ENCODE results near the gene B4GALT2. TPM values are rescaled to one million over a fixed set of nuclear protein-coding genes. Genes with fewer than 3 reads are reported as not detected.

Gene B4GALT2
- total and polyA plus RNA-seq, 2 donors (not counting 1 experiment from before 2014, with no cell fraction given) = 4.6 to 6.5 TPM

GRCh38 chr1:43930168-43930948 is 48.7 kb upstream of the B4GALT2 start:
- H3K27ac Mint-ChIP-seq = no peak overlapping the region

More at GRCh38 chr1:43930168-43930948, 48.7 kb upstream of the B4GALT2 start:
- H3K9me3 Mint-ChIP-seq (ENCODE audit: insufficient read depth) = no peaks in the 10 kb centered on the region
- Histone ChIP-seq H3K9me3 (ENCODE audit: control extremely low read depth in 1 of 3, control insufficient read depth in 2 of 3, insufficient read depth in 1 of 3, low read length in 2 of 3) (peaks cover 0 to 11% (median 0%) of the 10 kb centered on the region in 3 donors), H3K27me3 (replicated peaks in 1 of 4; ENCODE audit: control extremely low read depth in 1 of 4, control insufficient read depth in 3 of 4, insufficient read depth in 4 of 4, low read length in 3 of 4) (peaks cover 0 to 32% (median 19%) of the 10 kb centered on the region in 4 experiments), H3K4me2 (replicated peaks; ENCODE audit: low read depth, low read length, poor library complexity, severe bottlenecking) (no peak overlapping the region), H2AFZ (ENCODE audit: insufficient read depth, low read depth, low read length, poor library complexity, severe bottlenecking) (no peak overlapping the region), H3K4me3 (ENCODE audit: control extremely low read depth in 1 of 5, extremely low read depth in 1 of 5, insufficient read depth in 1 of 5, low read depth in 2 of 5, low read length in 4 of 5) (no peak overlapping the region), H3K27ac (ENCODE audit: low read length in 2 of 2) (no peak overlapping the region), H4K20me1 (ENCODE audit: control insufficient read depth, insufficient read depth, low read length, poor library complexity, severe bottlenecking) (no peaks in the 10 kb centered on the region), H3K36me3 (replicated peaks in 1 of 2; ENCODE audit: control extremely low read depth in 1 of 2, control insufficient read depth in 1 of 2, extremely low read depth in 1 of 2, insufficient read depth in 2 of 2, low read length in 1 of 2) (no peaks in the 10 kb centered on the region), H3K4me1 (ENCODE audit: control insufficient read depth in 2 of 2, insufficient read depth in 2 of 2, low read length in 2 of 2) (peaks cover 18 to 19% of the 10 kb centered on the region in 2 donors), H3K79me2 (ENCODE audit: control insufficient read depth, insufficient read depth, low read length) (no peaks in the 10 kb centered on the region), H3K9ac (ENCODE audit: low read length) (no peak overlapping the region)
- TF ChIP-seq CTCF (IDR thresholded peaks at IDR 0.05) (peak; percentile 40), EZH2 (IDR thresholded peaks at IDR 0.05; ENCODE audit: borderline replicate concordance, insufficient read depth, low read depth, low read length, poor library complexity, severe bottlenecking) (no peak)
- no peak for DNase-seq
- no peak for ATAC-seq (ENCODE audit: low read depth)
- WGBS (ENCODE audit: insufficient coverage) = 94% methylated on average over 10 of the region's 10 CpGs
- ChIA-PET CTCF (interaction anchor here (0.6 to 10.3 kb wide), 7 partner anchors 13 to 166 kb away, joined by 3 to 118 read pairs (median 5); no protein-coding TSS in a partner anchor), POLR2A (no interaction called here)
- intact Hi-C loops (cut with micrococcal nuclease) = loop anchor here (5.0 kb wide), 1 partner anchor 117 kb away; no protein-coding TSS in a partner anchor
- peaks cover 24% of the 10 kb centered on the region for H3K27me3 Mint-ChIP-seq
- H3K4me3 Mint-ChIP-seq = no peak overlapping the region
- peaks cover 15% of the 10 kb centered on the region for H3K4me1 Mint-ChIP-seq
